IPS-15b (cell line): ENCODE measurements around the gene PVR.
"Not testable (repeated sequence)": the region's sequence is repeated elsewhere in the genome, so short reads cannot be mapped to it uniquely, and the experiment has no call there.

Experiments
- H3K27me3 ChIP-seq: one replicate; pipeline ENCODE4 v1.6.1; 2013; ENCODE audit warnings: low read length; ENCODE audit not compliant: control insufficient read depth, insufficient read depth
- H3K36me3 ChIP-seq: one replicate; pipeline ENCODE4 v1.6.1; 2013; ENCODE audit warnings: low read length; ENCODE audit not compliant: control insufficient read depth, insufficient read depth
- H3K4me1 ChIP-seq: one replicate; pipeline ENCODE4 v1.6.1; 2013; ENCODE audit warnings: mild to moderate bottlenecking, low read length; ENCODE audit not compliant: control insufficient read depth, insufficient read depth
- H3K4me3 ChIP-seq: one replicate; pipeline ENCODE4 v1.5.1; 2013; ENCODE audit warnings: low read depth, low read length
- H3K9ac ChIP-seq: one replicate; pipeline ENCODE4 v1.6.1; 2013; ENCODE audit warnings: low read depth, mild to moderate bottlenecking, low read length
- H3K9me3 ChIP-seq: one replicate; pipeline ENCODE4 v1.6.1; 2013; ENCODE audit warnings: mild to moderate bottlenecking, low read length; ENCODE audit not compliant: control insufficient read depth, insufficient read depth

The PVR gene

GRCh38 chr19:44684396-44684795, 40.7 kb downstream of the PVR start:
- H3K4me1 ChIP-seq, H3K36me3 ChIP-seq, H3K9me3 ChIP-seq, H3K4me3 ChIP-seq, H3K27me3 ChIP-seq, H3K9ac ChIP-seq: not testable (repeated sequence)

GRCh38 chr19:44684892-44685863, 41.5 kb downstream of the PVR start:
- Histone ChIP-seq H3K36me3 (no peaks in the 10 kb centered on the region), H3K9ac (no peak overlapping the region), H3K9me3 (no peaks in the 10 kb centered on the region), H3K4me3 (no peak overlapping the region), H3K27me3 (no peaks in the 10 kb centered on the region), H3K4me1 (no peaks in the 10 kb centered on the region)

GRCh38 chr19:44685877-44686276, 42.2 kb downstream of the PVR start:
- Histone ChIP-seq H3K4me1 (no peaks in the 10 kb centered on the region), H3K4me3 (no peak overlapping the region), H3K9ac (no peak overlapping the region)

GRCh38 chr19:44686896-44687295, 43.2 kb downstream of the PVR start:
- Histone ChIP-seq H3K9ac (no peak overlapping the region), H3K27me3 (no peaks in the 10 kb centered on the region), H3K4me3 (no peak overlapping the region), H3K9me3 (no peaks in the 10 kb centered on the region), H3K4me1 (no peaks in the 10 kb centered on the region), H3K36me3 (no peaks in the 10 kb centered on the region)

More at GRCh38 chr19:44685877-44686276, 42.2 kb downstream of the PVR start:
- Histone ChIP-seq H3K27me3 (no peaks in the 10 kb centered on the region), H3K9me3 (no peaks in the 10 kb centered on the region), H3K36me3 (no peaks in the 10 kb centered on the region)

GRCh38 chr19:44687888-44688287, 44.2 kb downstream of the PVR start:
- Histone ChIP-seq H3K9ac (no peak overlapping the region), H3K36me3 (no peaks in the 10 kb centered on the region), H3K4me3 (no peak overlapping the region), H3K9me3 (no peaks in the 10 kb centered on the region), H3K4me1 (no peaks in the 10 kb centered on the region), H3K27me3 (no peaks in the 10 kb centered on the region)

- no peaks in the 10 kb centered on the region for H3K36me3 ChIP-seq
- no peak overlapping the region for H3K4me3 ChIP-seq
- no peaks in the 10 kb centered on the region for H3K9me3 ChIP-seq
- no peaks in the 10 kb centered on the region for H3K4me1 ChIP-seq
- H3K27me3 ChIP-seq, result no peaks in the 10 kb centered on the region
- no peak overlapping the region for H3K9ac ChIP-seq
These were observed 45.8 kb downstream of the PVR start for GRCh38 chr19:44689290-44690130.

- Histone ChIP-seq H3K36me3 (no peaks in the 10 kb centered on the region), H3K9ac (no peak overlapping the region), H3K4me1 (no peaks in the 10 kb centered on the region), H3K9me3 (no peaks in the 10 kb centered on the region), H3K27me3 (no peaks in the 10 kb centered on the region), H3K4me3 (no peak overlapping the region)
These were observed 46.4 kb downstream of the PVR start for GRCh38 chr19:44690131-44690440.

- Histone ChIP-seq H3K27me3 (no peaks in the 10 kb centered on the region), H3K9ac (no peak overlapping the region), H3K4me3 (no peak overlapping the region), H3K4me1 (peaks cover 2% of the 10 kb centered on the region), H3K36me3 (no peaks in the 10 kb centered on the region), H3K9me3 (no peaks in the 10 kb centered on the region)
These were observed 48.6 kb downstream of the PVR start for GRCh38 chr19:44692379-44692721.

- H3K27me3 ChIP-seq, result no peaks in the 10 kb centered on the region
- no peaks in the 10 kb centered on the region for H3K9me3 ChIP-seq
- H3K4me3 ChIP-seq, result no peak overlapping the region
- H3K4me1 ChIP-seq, result peaks cover 2% of the 10 kb centered on the region
- H3K9ac ChIP-seq, result no peak overlapping the region
- no peaks in the 10 kb centered on the region for H3K36me3 ChIP-seq
These were observed 50.5 kb downstream of the PVR start for GRCh38 chr19:44694184-44694579.

- Histone ChIP-seq H3K4me3 (no peak overlapping the region), H3K27me3 (no peaks in the 10 kb centered on the region), H3K4me1 (peaks cover 2% of the 10 kb centered on the region), H3K9me3 (no peaks in the 10 kb centered on the region), H3K9ac (no peak overlapping the region), H3K36me3 (no peaks in the 10 kb centered on the region)
These were observed 53.4 kb downstream of the PVR start for GRCh38 chr19:44696939-44697669.

- no peaks in the 10 kb centered on the region for H3K27me3 ChIP-seq
- H3K4me1 ChIP-seq, result peaks cover 2% of the 10 kb centered on the region
- no peaks in the 10 kb centered on the region for H3K36me3 ChIP-seq
- no peaks in the 10 kb centered on the region for H3K9me3 ChIP-seq
- no peak overlapping the region for H3K9ac ChIP-seq
- no peak overlapping the region for H3K4me3 ChIP-seq
These were observed 53.9 kb downstream of the PVR start for GRCh38 chr19:44697670-44698034.
